ENCODE results near the gene BAIAP2. TPM values are rescaled to one million over a fixed set of nuclear protein-coding genes. Genes with fewer than 3 reads are reported as not detected.

BAIAP2 gene
- total RNA-seq, 1 donor from 2014 or later: 27.9 TPM

GRCh38 chr17:81130385-81131361, 95.7 kb downstream of the BAIAP2 start:
- Histone ChIP-seq H3K9me3 (replicated peaks) (no peaks in the 10 kb centered on the region), H3K27ac (replicated peaks) (no peak overlapping the region), H3K27me3 (ENCODE audit: low read depth) (no peaks in the 10 kb centered on the region), H3K36me3 (no peaks in the 10 kb centered on the region), H3K4me3 (no peak overlapping the region), H3K4me1 (peaks cover 12% of the 10 kb centered on the region)
- intact Hi-C loops (cut with micrococcal nuclease): no loop called here
- no peak for TF ChIP-seq CTCF (IDR thresholded peaks at IDR 0.05; ENCODE audit: borderline replicate concordance)
- no peak for DNase-seq

- Histone ChIP-seq H3K27me3 (ENCODE audit: low read depth) (no peaks in the 10 kb centered on the region), H3K4me3 (no peak overlapping the region), H3K27ac (replicated peaks) (no peak overlapping the region), H3K36me3 (no peaks in the 10 kb centered on the region), H3K9me3 (replicated peaks) (no peaks in the 10 kb centered on the region), H3K4me1 (peaks cover 2% of the 10 kb centered on the region)
- intact Hi-C loops (cut with micrococcal nuclease): no loop called here
- no peak for TF ChIP-seq CTCF (IDR thresholded peaks at IDR 0.05; ENCODE audit: borderline replicate concordance)
- DNase-seq: no peak
Observed at GRCh38 chr17:81131486-81132196, 96.7 kb downstream of the BAIAP2 start.

- Histone ChIP-seq H3K4me3 (no peak overlapping the region), H3K9me3 (replicated peaks) (no peaks in the 10 kb centered on the region), H3K27me3 (ENCODE audit: low read depth) (no peaks in the 10 kb centered on the region), H3K4me1 (no peaks in the 10 kb centered on the region), H3K36me3 (no peaks in the 10 kb centered on the region), H3K27ac (replicated peaks) (no peak overlapping the region)
- no peak for DNase-seq
- no peak for TF ChIP-seq CTCF (IDR thresholded peaks at IDR 0.05; ENCODE audit: borderline replicate concordance)
- intact Hi-C loops (cut with micrococcal nuclease): no loop called here
Observed at GRCh38 chr17:81132197-81132540, 97.2 kb downstream of the BAIAP2 start.

GRCh38 chr17:81132770-81133723, 98.1 kb downstream of the BAIAP2 start:
- TF ChIP-seq CTCF (IDR thresholded peaks at IDR 0.05; ENCODE audit: borderline replicate concordance): no peak
- intact Hi-C loops (cut with micrococcal nuclease): no loop called here
- H3K4me1 ChIP-seq: no peaks in the 10 kb centered on the region
- H3K4me3 ChIP-seq: no peak overlapping the region
- H3K9me3 ChIP-seq (replicated peaks): no peaks in the 10 kb centered on the region
- no peak overlapping the region for H3K27ac ChIP-seq (replicated peaks)
- H3K36me3 ChIP-seq: no peaks in the 10 kb centered on the region
- no peaks in the 10 kb centered on the region for H3K27me3 ChIP-seq (ENCODE audit: low read depth)
- no peak for DNase-seq

All from left ventricle myocardium inferior (tissue), 1 donor.